Measurements from ENCODE around the gene FAM78B. TPM values are rescaled to one million over a fixed set of nuclear protein-coding genes. Genes with fewer than 3 reads are reported as not detected.

Gene FAM78B
- total and polyA plus RNA-seq, 2 of the 8 experiments (the other 6 are each of a cell fraction or from before 2014, with no cell fraction given): 2.3 to 3.6 TPM

DNA sequence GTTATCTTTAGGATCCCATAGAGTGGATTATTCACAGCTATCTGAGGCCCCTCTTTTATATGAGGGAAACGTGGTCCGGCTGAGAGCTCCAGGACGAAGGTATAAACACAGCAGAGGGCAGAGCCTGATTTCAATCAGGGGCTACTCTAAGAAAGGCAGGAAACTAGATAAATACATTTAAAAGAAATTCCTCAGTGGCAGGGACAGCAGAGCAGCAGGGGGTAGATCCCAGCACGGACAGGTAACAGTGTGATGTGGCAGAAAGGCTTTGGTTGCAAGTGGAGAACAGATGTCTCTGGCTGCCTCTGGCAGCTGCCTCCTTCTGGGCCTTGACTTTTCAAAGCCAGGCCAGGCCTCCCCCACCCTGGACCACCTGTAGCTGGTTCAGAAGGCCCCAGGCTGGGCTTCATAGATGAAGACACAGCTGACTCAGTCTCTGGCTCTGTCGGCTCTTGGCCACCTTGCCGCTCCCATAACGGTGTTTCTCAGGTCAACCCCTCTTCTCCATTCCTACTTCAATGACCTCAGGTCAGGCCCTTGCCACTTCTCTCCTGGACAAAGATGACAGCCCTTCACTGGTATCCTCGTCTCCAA lies 43.8 kb downstream of the FAM78B start:
- H2BK20ac ChIP-seq (ENCODE audit: low read length): no peak overlapping the region
- no peak overlapping the region for H4K91ac ChIP-seq (replicated peaks; ENCODE audit: insufficient read length, low read length)
- no peak overlapping the region for H4K5ac ChIP-seq (ENCODE audit: insufficient read length, low read depth, low read length)
- no peaks in the 10 kb centered on the region for H3K9me3 ChIP-seq (ENCODE audit: insufficient read depth in 2 of 2, low read depth in 1 of 2, low read length in 1 of 2)
- peak overlapping the region in 1 of 2 experiments; percentile 39; a peak in 1 of 4 replicates for H3K4me2 ChIP-seq (ENCODE audit: insufficient read depth in 1 of 2, low read depth in 2 of 2, low read length in 2 of 2)
- H3K27ac ChIP-seq (ENCODE audit: low read depth, low read length): no peak overlapping the region
- no peak overlapping the region for H4K8ac ChIP-seq (ENCODE audit: extremely low read depth, insufficient read depth, low read length)
- ChIA-PET POLR2A (ENCODE audit: partially characterized antibody) (no interaction called here), CTCF (ENCODE audit: partially characterized antibody) (interaction anchor here (0.7 to 4.4 kb wide), 13 partner anchors 9 to 349 kb away, joined by 3 to 18 read pairs (median 4); no protein-coding TSS in a partner anchor)
- DNase-seq (ENCODE audit: low read depth in 1 of 2, low spot score in 2 of 2): peak; percentile 27 to 53
- H3K79me2 ChIP-seq (ENCODE audit: control insufficient read depth in 1 of 2, insufficient read depth in 2 of 2, low read length in 2 of 2): no peaks in the 10 kb centered on the region
- H3K18ac ChIP-seq (ENCODE audit: extremely low read depth, low read length): no peak overlapping the region
- H2AK5ac ChIP-seq (ENCODE audit: low read depth, low read length): no peak overlapping the region
- no peak overlapping the region for H3K9ac ChIP-seq (replicated peaks in 1 of 4; ENCODE audit: extremely low read depth in 1 of 4, low read depth in 3 of 4, low read length in 3 of 4)
- H3K4me1 ChIP-seq (replicated peaks in 1 of 4; ENCODE audit: control insufficient read depth in 3 of 4, insufficient read depth in 4 of 4, low read length in 3 of 4): peaks cover 0 to 2% (median under 1%) of the 10 kb centered on the region in 4 experiments; a peak in 4 of 7 replicates
- H2BK5ac ChIP-seq (ENCODE audit: low read depth, low read length): no peak overlapping the region
- no peak overlapping the region for H3K4ac ChIP-seq (replicated peaks; ENCODE audit: insufficient read length, low read depth, low read length)
- H2BK120ac ChIP-seq (replicated peaks; ENCODE audit: low read depth, low read length): no peak overlapping the region
- WGBS, 2 experiments (ENCODE audit: extremely low coverage in 1 of 2, insufficient coverage in 1 of 2, insufficient read length in 1 of 2, insufficient replicate concordance in 2 of 2, low coverage in 1 of 2, low lambda C conversion rate in 2 of 2, missing lambda C conversion rate in 1 of 2): 79% methylated on average over 8 of the region's 8 CpGs; no CpG with 5 or more reads in 1 of the 2 experiments
- H3K23ac ChIP-seq (ENCODE audit: insufficient read length): no peak overlapping the region
- no peaks in the 10 kb centered on the region for H3K23me2 ChIP-seq (ENCODE audit: low read depth, low read length)
- no peaks in the 10 kb centered on the region for H3K36me3 ChIP-seq (ENCODE audit: control insufficient read depth in 2 of 4, insufficient read depth in 4 of 4, low read length in 3 of 4)
- H4K20me1 ChIP-seq (replicated peaks in 1 of 2; ENCODE audit: control insufficient read depth in 1 of 2, insufficient read depth in 2 of 2, low read length in 2 of 2): no peaks in the 10 kb centered on the region
- no peak overlapping the region for H3K4me3 ChIP-seq (ENCODE audit: extremely low read depth in 1 of 4, insufficient read depth in 2 of 4, low read depth in 3 of 4, low read length in 4 of 4)
- no peak for FAIRE-seq
- H2AFZ ChIP-seq (ENCODE audit: low read length): no peak overlapping the region
- no peak for TF ChIP-seq CBX5 (IDR thresholded peaks at IDR 0.05; ENCODE audit: low read depth, low read length)
- TF ChIP-seq TEAD4 (IDR thresholded peaks at IDR 0.05; ENCODE audit: low read depth, low read length): 0 out of 2 replicates have a peak, but pooled peaks have one; percentile 23
- H3K27me3 ChIP-seq (replicated peaks in 1 of 4; ENCODE audit: control insufficient read depth in 3 of 4, extremely low read depth in 1 of 4, insufficient read depth in 3 of 4, low read length in 3 of 4): no peaks in the 10 kb centered on the region
- no peak overlapping the region for H2BK15ac ChIP-seq (ENCODE audit: low read length)
- no peaks in the 10 kb centered on the region for H3K79me1 ChIP-seq (ENCODE audit: low read depth, low read length)
- H3K56ac ChIP-seq (replicated peaks; ENCODE audit: insufficient read length, low read depth, low read length): no peak overlapping the region
- H3K14ac ChIP-seq (ENCODE audit: insufficient read length): no peak overlapping the region
- H2BK12ac ChIP-seq (ENCODE audit: low read depth, low read length): no peak overlapping the region
